ENCODE results near the gene TNFSF8.
A peak's percentile ranks its signal among the peaks of the same experiment; 100 is the strongest.

TNFSF8 gene

DNA sequence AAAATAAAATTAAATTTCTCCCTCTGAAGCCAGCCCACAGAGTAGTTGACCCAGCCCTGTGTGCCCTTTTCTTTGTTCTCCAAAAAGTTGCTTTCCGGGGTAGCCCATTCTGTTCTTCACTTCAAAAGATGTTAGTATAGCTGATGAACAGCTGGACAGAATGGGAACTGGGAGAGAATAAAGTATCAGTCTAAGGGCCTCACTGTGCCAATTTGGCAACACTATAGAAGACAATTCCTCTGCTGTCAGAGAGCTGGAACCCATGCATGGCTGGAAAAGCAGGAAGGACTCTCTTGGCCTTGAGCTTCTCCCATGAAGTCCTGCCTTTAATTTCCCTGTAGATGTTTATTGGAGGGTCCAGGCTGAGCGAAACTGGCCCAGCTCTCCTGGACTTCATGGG lies 11.0 kb upstream of the TNFSF8 start:
- Histone ChIP-seq H3K9me3 (ENCODE audit: insufficient read depth, low read length, severe bottlenecking) (no peaks in the 10 kb centered on the region), H4K20me1 (ENCODE audit: insufficient read depth, low read length) (no peaks in the 10 kb centered on the region), H3K4me1 (ENCODE audit: insufficient read depth, low read length) (peaks cover 28% of the 10 kb centered on the region), H3K27ac (ENCODE audit: low read length) (no peak overlapping the region), H3K36me3 (ENCODE audit: insufficient read depth, low read length) (no peaks in the 10 kb centered on the region), H3K27me3 (ENCODE audit: insufficient read depth, low read length, poor library complexity) (no peaks in the 10 kb centered on the region), H3K79me2 (ENCODE audit: insufficient read depth, low read length) (no peaks in the 10 kb centered on the region), H3K9ac (ENCODE audit: low read depth, low read length) (no peak overlapping the region), H3K4me3 (ENCODE audit: low read depth in 1 of 2, low read length in 2 of 2) (no peak overlapping the region), H3K4me2 (ENCODE audit: insufficient read depth, low read length) (no peak overlapping the region), H2AFZ (ENCODE audit: low read depth, low read length) (no peak overlapping the region)
- no peak for DNase-seq
- TF ChIP-seq, protein P1, sequence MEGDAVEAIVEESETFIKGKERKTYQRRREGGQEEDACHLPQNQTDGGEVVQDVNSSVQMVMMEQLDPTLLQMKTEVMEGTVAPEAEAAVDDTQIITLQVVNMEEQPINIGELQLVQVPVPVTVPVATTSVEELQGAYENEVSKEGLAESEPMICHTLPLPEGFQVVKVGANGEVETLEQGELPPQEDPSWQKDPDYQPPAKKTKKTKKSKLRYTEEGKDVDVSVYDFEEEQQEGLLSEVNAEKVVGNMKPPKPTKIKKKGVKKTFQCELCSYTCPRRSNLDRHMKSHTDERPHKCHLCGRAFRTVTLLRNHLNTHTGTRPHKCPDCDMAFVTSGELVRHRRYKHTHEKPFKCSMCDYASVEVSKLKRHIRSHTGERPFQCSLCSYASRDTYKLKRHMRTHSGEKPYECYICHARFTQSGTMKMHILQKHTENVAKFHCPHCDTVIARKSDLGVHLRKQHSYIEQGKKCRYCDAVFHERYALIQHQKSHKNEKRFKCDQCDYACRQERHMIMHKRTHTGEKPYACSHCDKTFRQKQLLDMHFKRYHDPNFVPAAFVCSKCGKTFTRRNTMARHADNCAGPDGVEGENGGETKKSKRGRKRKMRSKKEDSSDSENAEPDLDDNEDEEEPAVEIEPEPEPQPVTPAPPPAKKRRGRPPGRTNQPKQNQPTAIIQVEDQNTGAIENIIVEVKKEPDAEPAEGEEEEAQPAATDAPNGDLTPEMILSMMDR (IDR thresholded peaks at IDR 0.05; ENCODE audit: borderline replicate concordance, extremely low read depth, low read length, poor library complexity, severe bottlenecking), result no peak
- no peak for TF ChIP-seq EZH2 (IDR thresholded peaks at IDR 0.05; ENCODE audit: borderline replicate concordance, low read depth, low read length, severe bottlenecking)
- no peak for ATAC-seq (ENCODE audit: insufficient read depth, low read depth)

DNA sequence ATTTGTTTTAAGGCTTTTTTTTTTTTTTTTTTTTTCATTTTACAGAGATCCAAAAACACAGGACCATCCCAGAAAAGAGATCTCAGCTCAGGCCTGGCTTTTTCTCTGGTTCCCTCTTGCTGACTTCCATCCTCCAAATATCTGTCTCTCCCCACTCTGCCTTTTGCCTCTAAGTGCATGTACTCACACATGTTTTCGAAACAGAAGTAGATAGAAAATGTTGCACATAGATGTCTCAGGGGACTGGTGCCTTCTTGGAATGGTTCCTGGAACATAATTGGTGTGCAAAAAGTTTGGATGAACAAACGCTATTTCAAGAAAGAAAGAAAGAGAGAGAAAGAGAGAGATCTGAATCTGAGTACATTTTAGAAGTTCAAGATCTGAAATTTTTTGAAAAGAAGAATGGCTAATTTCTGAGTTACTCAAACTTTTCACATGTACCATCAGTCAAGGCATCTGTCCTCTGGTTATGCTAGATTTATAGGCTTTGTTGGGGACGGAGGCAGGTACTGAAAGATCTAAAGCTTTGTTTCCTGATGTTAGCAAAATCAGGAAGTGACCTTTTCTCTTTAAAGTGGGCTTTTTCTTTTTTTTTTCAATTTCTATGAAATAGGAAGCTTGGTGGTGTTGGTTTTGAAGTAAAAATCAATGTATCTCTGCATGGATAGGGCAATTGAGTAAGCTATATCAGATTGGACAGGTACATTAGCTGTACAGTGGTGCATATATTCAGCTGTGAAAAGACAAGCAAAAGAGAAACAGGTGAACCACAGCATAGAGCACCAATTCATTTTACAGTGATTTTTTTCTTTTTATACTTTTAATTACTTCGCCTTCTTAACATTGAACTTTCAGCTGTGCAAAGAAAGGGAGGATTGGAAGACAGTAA lies 8.5 kb upstream of the TNFSF8 start:
- DNase-seq (no peak), ATAC-seq (ENCODE audit: insufficient read depth, low read depth) (peak; percentile 65)
- Histone ChIP-seq H3K4me3 (ENCODE audit: low read depth in 1 of 2, low read length in 2 of 2) (no peak overlapping the region), H3K79me2 (ENCODE audit: insufficient read depth, low read length) (no peaks in the 10 kb centered on the region), H2AFZ (ENCODE audit: low read depth, low read length) (0 out of 2 replicates have a peak overlapping the region, but pooled peaks have one; percentile 6), H3K9me3 (ENCODE audit: insufficient read depth, low read length, severe bottlenecking) (no peaks in the 10 kb centered on the region), H3K27ac (ENCODE audit: low read length) (peak overlapping the region; percentile 22; the same call in 1 of the 2 replicates), H4K20me1 (ENCODE audit: insufficient read depth, low read length) (no peaks in the 10 kb centered on the region), H3K4me2 (ENCODE audit: insufficient read depth, low read length) (no peak overlapping the region; the same call in 1 of the 2 replicates), H3K4me1 (ENCODE audit: insufficient read depth, low read length) (peaks cover 24% of the 10 kb centered on the region), H3K36me3 (ENCODE audit: insufficient read depth, low read length) (no peaks in the 10 kb centered on the region), H3K9ac (ENCODE audit: low read depth, low read length) (no peak overlapping the region), H3K27me3 (ENCODE audit: insufficient read depth, low read length, poor library complexity) (no peaks in the 10 kb centered on the region)
- TF ChIP-seq, protein P1 (IDR thresholded peaks at IDR 0.05; ENCODE audit: borderline replicate concordance, extremely low read depth, low read length, poor library complexity, severe bottlenecking), result no peak
- no peak for TF ChIP-seq EZH2 (IDR thresholded peaks at IDR 0.05; ENCODE audit: borderline replicate concordance, low read depth, low read length, severe bottlenecking)

DNA sequence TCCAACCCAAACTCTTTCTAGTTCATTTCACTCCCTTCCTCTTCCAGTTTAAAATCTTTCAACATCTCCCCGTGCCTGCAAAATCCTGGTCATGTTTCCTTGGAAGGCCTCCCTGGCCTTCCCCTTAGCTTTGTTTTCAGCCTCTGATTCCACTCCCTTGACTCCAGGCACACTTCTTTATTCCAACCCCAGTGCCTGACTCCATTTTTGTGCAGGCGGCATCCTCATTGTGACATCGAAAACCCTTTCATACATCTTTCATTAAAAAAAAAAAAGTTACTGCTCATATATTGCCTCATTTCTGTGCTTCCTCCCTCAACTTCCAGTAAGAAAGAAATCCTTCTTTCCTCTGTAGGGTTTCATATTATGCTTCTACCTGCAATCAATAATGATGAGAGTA lies 7.1 kb upstream of the TNFSF8 start:
- H3K79me2 ChIP-seq (ENCODE audit: insufficient read depth, low read length), result no peaks in the 10 kb centered on the region
- H3K27ac ChIP-seq (ENCODE audit: low read length), result no peak overlapping the region
- H3K4me3 ChIP-seq (ENCODE audit: low read depth in 1 of 2, low read length in 2 of 2), result no peak overlapping the region
- no peak overlapping the region for H3K4me2 ChIP-seq (ENCODE audit: insufficient read depth, low read length)
- H3K9ac ChIP-seq (ENCODE audit: low read depth, low read length), result no peak overlapping the region
- H2AFZ ChIP-seq (ENCODE audit: low read depth, low read length), result no peak overlapping the region
- DNase-seq (no peak), ATAC-seq (ENCODE audit: insufficient read depth, low read depth) (no peak)
- no peaks in the 10 kb centered on the region for H3K27me3 ChIP-seq (ENCODE audit: insufficient read depth, low read length, poor library complexity)
- no peaks in the 10 kb centered on the region for H3K9me3 ChIP-seq (ENCODE audit: insufficient read depth, low read length, severe bottlenecking)
- H3K36me3 ChIP-seq (ENCODE audit: insufficient read depth, low read length), result no peaks in the 10 kb centered on the region
- no peak for TF ChIP-seq EZH2 (IDR thresholded peaks at IDR 0.05; ENCODE audit: borderline replicate concordance, low read depth, low read length, severe bottlenecking)
- TF ChIP-seq, protein P1 (IDR thresholded peaks at IDR 0.05; ENCODE audit: borderline replicate concordance, extremely low read depth, low read length, poor library complexity, severe bottlenecking), result no peak
- H3K4me1 ChIP-seq (ENCODE audit: insufficient read depth, low read length), result peaks cover 24% of the 10 kb centered on the region
- no peaks in the 10 kb centered on the region for H4K20me1 ChIP-seq (ENCODE audit: insufficient read depth, low read length)

Measured in DND-41 (cell line).